HG02970 (cell line): ENCODE results near the gene ZNF428.

ENCODE experiments used
- ATAC-seq: cut with Tn5 transposase; IDR thresholded peaks from one replicate; pipeline ENCODE4 v1.9.1; 2021; ENCODE audit warnings: mild to moderate bottlenecking, moderate library complexity, moderate number of reproducible peaks; ENCODE audit not compliant: unreplicated experiment, low FRiP score

Gene ZNF428

DNA sequence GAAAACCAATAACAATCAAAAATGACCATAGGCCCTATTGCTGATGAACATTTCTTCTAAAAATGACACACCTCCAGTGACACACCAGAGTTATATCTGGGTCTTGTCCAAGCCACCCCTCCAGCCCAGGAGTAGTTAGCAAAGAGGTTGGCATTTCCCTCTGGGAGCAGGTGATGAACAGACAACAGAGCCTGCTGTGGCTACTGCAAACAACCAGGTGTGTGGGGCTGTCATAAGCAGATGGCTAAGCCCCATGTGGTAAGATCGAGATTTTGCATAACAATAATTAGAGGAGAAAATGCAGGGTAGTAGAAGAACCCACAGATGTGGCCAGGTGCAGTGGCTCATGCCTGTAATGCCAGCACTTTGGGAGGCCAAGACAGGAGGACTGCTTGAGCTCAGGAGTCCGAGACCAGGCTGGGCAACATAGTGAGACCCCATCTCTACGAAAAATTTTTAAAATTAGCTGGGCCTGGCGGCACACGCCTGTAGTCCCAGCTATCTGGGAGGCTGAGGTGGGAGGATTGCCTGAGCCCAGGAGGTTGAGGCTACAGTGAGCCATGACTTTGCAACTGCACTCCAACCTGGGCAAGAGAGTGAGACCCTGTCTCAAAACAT lies 49.1 kb downstream of the ZNF428 start:
- no peak for ATAC-seq

DNA sequence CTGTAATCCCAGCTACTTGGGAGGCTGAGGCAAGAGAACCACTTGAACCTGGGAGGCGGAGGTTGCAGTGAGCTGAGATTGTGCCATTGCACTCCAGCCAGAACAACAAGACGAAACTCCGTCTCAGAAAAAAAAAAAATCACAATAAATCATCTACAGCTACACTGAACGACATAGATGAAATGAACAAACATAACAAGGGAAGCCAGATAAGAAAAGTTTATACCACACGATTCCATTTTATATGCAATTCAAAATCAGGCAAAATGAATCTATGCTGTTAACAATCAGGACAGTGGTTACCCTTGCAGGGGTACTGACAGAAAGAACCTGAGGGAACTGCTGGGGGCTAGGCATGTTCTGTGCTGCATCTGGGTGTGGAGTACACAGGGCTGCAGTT lies 49.8 kb downstream of the ZNF428 start:
- ATAC-seq, result no peak

DNA sequence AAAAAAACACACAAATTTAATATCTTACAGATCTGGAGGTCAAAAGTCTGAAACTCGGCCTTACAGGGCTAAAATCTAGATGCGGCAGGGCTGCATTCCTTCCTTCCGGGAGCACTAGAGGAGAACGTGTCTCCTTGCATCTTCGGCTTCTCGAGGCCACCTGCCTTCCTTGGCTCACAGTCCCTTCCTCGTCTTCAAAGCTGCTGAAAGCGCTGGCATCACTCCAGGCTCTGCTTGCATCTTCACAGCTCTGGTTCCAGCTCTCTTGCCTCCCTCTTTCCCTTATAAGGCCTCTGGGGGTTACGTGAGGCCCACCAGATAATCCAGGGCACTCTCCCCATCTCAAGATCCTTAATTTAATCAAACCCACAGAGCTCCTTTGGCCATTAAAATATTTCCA lies 54.6 kb downstream of the ZNF428 start:
- ATAC-seq, result no peak

DNA sequence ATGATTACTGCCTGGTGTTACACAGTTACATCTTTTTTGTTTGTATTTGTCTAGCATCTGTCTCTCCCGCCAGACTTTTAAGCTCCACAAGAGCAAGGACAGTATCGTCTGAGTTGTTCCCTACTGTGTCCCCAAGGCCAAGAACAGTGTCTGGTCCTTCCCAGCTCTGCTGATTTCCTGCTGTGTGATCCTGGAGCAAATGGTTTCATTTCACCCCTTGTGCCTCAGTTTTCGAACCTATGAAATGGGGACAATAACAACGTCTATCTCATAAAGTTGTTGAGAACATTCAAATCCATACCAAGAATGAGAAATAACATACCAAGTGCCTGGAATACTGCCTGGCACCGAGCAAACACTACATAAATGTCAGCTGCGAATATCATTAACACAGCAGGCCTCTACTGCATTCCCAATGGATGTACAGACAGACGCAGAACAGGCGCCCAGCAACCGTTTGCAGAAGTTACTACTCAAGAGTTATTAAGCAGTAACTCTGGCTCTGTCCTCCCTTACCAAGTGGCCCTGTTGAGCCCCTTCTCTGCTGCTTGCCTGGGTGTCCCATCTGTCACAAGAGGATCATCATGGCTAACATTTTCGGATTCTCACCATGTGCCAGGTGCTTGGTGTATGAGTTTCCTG lies 55.5 kb downstream of the ZNF428 start:
- ATAC-seq, result no peak

DNA sequence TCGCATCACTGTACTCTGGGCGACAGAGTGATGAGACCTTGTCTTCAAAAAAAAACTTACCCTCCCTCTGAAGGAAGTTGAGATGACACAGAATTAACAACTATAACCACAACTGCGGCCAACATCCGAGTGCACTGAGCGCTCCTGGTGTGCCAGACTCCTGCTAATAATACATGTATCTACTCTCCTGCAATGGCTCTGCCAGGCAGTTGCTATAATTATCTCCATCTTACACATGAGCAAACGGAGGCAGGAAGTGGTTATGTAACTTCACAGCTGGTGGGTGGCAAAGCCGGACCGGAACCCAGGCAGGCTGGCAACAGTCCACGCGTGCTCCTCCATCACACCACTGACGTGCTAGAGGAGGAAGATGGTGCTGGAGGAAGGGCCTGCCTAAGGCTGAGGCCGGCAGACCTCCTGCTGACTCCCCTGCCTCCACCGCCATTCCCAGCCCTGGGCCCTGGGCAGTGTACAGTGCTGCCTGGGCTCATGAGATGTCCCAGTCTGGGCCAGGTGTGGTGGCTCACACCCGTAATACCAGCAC lies 56.7 kb downstream of the ZNF428 start:
- ATAC-seq, result no peak

DNA sequence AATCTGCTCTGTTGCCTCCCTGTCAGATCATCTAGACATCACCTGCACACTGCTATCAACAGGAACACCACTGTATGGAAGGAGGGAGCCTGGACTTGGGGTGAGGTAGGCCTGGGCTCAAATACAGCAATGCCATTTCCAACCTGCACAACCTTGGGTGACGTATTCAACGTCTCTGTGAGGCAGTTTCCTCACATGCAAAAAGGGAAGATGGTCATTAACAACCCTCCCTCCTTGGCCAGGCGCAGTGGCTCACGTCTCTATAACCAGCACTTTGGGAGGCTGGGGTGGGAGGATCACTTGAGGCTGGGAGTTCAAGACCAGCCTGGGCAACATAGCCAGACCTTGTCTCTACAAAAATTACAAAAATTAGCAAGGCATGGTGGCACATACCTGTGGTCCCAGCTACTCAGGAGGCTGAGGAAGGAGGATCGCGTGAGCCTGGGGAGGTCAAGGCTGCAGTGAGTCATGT lies 57.2 kb downstream of the ZNF428 start:
- no peak for ATAC-seq

DNA sequence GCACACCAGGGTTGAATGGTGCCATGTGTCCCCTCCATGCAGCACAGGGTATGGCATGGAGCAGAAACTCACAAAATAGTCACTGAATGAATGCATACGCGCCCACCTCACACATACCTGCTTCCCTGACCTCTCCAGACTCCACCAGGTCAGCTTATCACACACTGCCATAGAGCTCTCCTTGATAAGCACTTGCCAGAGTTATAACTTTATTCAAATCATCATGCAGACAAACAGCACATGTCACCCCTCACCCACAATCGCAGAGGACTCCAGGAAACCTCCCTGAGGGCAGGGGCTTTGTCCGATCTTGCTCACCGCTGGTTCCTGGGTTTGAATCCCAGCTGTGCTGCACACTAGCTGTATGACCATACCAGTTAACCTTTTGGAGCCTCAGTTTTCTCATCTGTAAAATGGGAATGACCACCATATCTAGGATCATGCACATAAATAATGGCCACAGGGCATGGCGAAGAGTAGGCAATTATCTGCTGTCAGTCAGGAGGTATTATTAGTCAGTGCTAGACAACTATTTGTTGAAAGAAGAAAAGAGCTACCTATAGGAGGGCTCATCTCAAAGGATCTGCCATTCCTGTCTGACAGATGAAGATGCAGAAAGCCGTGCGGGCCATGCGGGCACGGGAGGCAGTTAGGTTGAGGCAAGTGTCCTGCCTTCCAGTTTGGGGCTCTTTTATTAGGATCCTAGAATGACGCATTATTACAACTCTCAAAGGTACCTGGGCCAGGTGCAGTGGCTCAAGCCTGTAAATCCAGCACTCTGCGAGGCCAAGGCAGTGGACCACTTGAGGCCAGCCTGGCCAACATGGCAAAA lies 58.1 kb downstream of the ZNF428 start:
- ATAC-seq, result no peak

DNA sequence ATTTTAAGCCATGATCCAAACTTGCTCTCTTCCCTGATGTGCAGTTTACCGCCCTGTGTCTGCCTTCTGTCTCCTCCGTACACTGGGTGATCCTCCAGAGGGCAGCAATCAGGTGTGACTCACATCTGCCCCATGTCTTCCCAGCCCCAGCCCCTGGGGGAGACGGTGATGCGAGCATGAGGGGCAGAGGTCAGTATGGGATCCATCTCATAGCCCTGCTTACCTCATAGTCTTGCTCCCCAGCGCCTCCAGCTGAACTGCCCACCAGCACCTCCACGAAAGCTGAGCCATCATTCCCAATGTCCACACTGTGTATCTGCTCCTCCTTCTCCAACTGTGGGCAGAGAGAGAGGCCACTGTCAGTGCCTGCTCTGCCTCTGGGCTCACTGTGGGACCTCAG lies 58.7 kb downstream of the ZNF428 start:
- ATAC-seq, result no peak
